SK-N-SH (cell line): ENCODE measurements around the gene MYLK2. TPM values are rescaled to one million over a fixed set of nuclear protein-coding genes. Genes with fewer than 3 reads are reported as not detected.

Source experiments
- CTCF ChIA-PET: fragments of 300-600, 350-600 bp; formaldehyde crosslinking; extraction: SDS; loops from one replicate; lab custom pipeline; 2021; lab: Yijun Ruan, JAX
- POLR2A ChIA-PET: fragments of 350-600 bp; sonication (Branson Sonifier 250); formaldehyde crosslinking; extraction: SDS; loops from one replicate; lab custom pipeline; 2020; ENCODE audit warnings: antibody characterized with exemption, inconsistent platforms; lab: Yijun Ruan, JAX
- DNase-seq: peaks from one replicate; pipeline ENCODE4 v3.0.0; 2012
- H2AFZ ChIP-seq: fragments of 200-600 bp; sonication (generic); 2 replicates; pipeline ENCODE4 v1.8.1; 2016; ENCODE audit warnings: antibody characterized with exemption, mild to moderate bottlenecking, low read depth
- H3F3A ChIP-seq: fragments of 200-600 bp; sonication (generic); replicated peaks from 2 replicates; pipeline ENCODE3; 2016; ENCODE audit warnings: antibody characterized with exemption, mild to moderate bottlenecking; ENCODE audit not compliant: insufficient read depth
- H3K27ac ChIP-seq, 2 experiments: fragments of 200-500 bp in 1 of 2; fragments of 200-600 bp in 1 of 2; sonication (Bioruptor generic) in 1 of 2; sonication (generic), shearing (Covaris generic) in 1 of 2; 2 replicates each; pipeline versions ENCODE4 v1.5.1 to v1.6.1; 2014 to 2016; ENCODE audit warnings: low read depth in 2 of 2, inconsistent platforms in 1 of 2, low read length in 1 of 2, mild to moderate bottlenecking in 1 of 2, mixed read lengths in 1 of 2
- H3K27me3 ChIP-seq: fragments of 200-600 bp; sonication (generic), shearing (Covaris generic); 2 replicates; pipeline ENCODE4 v1.6.1; 2016; ENCODE audit warnings: mixed run types; ENCODE audit not compliant: insufficient read depth
- H3K36me3 ChIP-seq, 2 experiments: fragments of 200-500 bp in 1 of 2; fragments of 200-600 bp in 1 of 2; sonication (Bioruptor generic) in 1 of 2; sonication (generic) in 1 of 2; replicated peaks in 1 of 2; 2 replicates each; pipeline versions ENCODE3 to v1.5.1; 2014 to 2016; ENCODE audit warnings: low read length in 1 of 2, mild to moderate bottlenecking in 1 of 2; ENCODE audit not compliant: insufficient read depth in 2 of 2, control insufficient read depth in 1 of 2
- H3K4me1 ChIP-seq, 2 experiments: fragments of 200-500 bp in 1 of 2; fragments of 200-600 bp in 1 of 2; sonication (Bioruptor generic) in 1 of 2; sonication (generic), shearing (Covaris generic) in 1 of 2; 2 replicates each; pipeline versions ENCODE4 v1.5.1 to v1.6.1; 2014 to 2016; ENCODE audit warnings: low read depth in 1 of 2, low read length in 1 of 2, mixed run types in 1 of 2; ENCODE audit not compliant: insufficient read depth in 2 of 2, control insufficient read depth in 1 of 2
- H3K4me2 ChIP-seq: fragments of 200-600 bp; sonication (generic), shearing (Covaris generic); 2 replicates; pipeline ENCODE4 v1.6.1; 2017; ENCODE audit warnings: mixed run types
- H3K4me3 ChIP-seq, 2 experiments: fragments of 200-500 bp in 1 of 2; fragments of 200-600 bp in 1 of 2; sonication (Bioruptor generic) in 1 of 2; sonication (generic), shearing (Covaris generic) in 1 of 2; 2 replicates each; pipeline versions ENCODE4 v1.5.1 to v1.8.1; 2014 to 2016; ENCODE audit warnings: low read depth in 2 of 2, inconsistent platforms in 1 of 2, low read length in 1 of 2, mild to moderate bottlenecking in 1 of 2, mixed read lengths in 1 of 2, moderate library complexity in 1 of 2
- H3K79me2 ChIP-seq: fragments of 200-600 bp; sonication (generic); 2 replicates; pipeline ENCODE4 v1.8.1; 2017; ENCODE audit warnings: mild to moderate bottlenecking; ENCODE audit not compliant: insufficient read depth
- H3K9ac ChIP-seq: fragments of 200-600 bp; sonication (generic); 2 replicates; pipeline ENCODE4 v1.6.1; 2017; ENCODE audit warnings: mixed run types
- H3K9me2 ChIP-seq: fragments of 200-600 bp; sonication (generic); 2 replicates; pipeline ENCODE4 v1.6.1; 2017; ENCODE audit warnings: mixed run types
- H3K9me3 ChIP-seq: fragments of 200-600 bp; sonication (generic); 2 replicates; pipeline ENCODE4 v1.6.1; 2017; ENCODE audit warnings: mixed run types, mild to moderate bottlenecking, moderate library complexity
- H4K20me1 ChIP-seq: fragments of 200-600 bp; sonication (generic); 2 replicates; pipeline ENCODE4 v1.6.1; 2017; ENCODE audit warnings: mild to moderate bottlenecking, mixed run types; ENCODE audit not compliant: insufficient read depth
- CTCF ChIP-seq: fragments of 200-600 bp; sonication (generic); IDR thresholded peaks from 2 replicates; pipeline ENCODE4 v1.6.1; 2017; ENCODE audit warnings: antibody characterized with exemption, mild to moderate bottlenecking, moderate library complexity
- EZH2phosphoT487 ChIP-seq: fragments of 200-600 bp; sonication (generic); IDR thresholded peaks from 2 replicates; pipeline ENCODE4 v1.6.1; 2017; ENCODE audit warnings: low read depth, mixed run types, mild to moderate bottlenecking, antibody characterized with exemption, moderate library complexity, borderline replicate concordance
- FOSL2 ChIP-seq: IDR thresholded peaks from 2 replicates; pipeline ENCODE4 v1.4.0; 2012; ENCODE audit warnings: low read depth, mild to moderate bottlenecking, moderate library complexity, borderline replicate concordance
- FOXJ3 ChIP-seq: sonication (generic); formaldehyde crosslinking; IDR thresholded peaks from 2 replicates; pipeline ENCODE4 v1.5.1; 2020; ENCODE audit warnings: mild to moderate bottlenecking, missing genetic modification reagents
- GABPA ChIP-seq: IDR thresholded peaks from 2 replicates; pipeline ENCODE4 v1.4.0; 2012; ENCODE audit warnings: low read depth, mild to moderate bottlenecking
- GATA2 ChIP-seq: sonication (generic); formaldehyde crosslinking; IDR thresholded peaks from 2 replicates; pipeline ENCODE4 v1.5.0; 2020; ENCODE audit warnings: mild to moderate bottlenecking, missing genetic modification reagents
- IRF3 ChIP-seq: fragments of 150-350 bp; IDR thresholded peaks from 2 replicates; pipeline ENCODE4 v1.6.1; 2016; ENCODE audit warnings: mild to moderate bottlenecking, low read depth, low read length
- RCOR1 ChIP-seq: fragments of 150-350 bp; IDR thresholded peaks from 2 replicates; pipeline ENCODE4 v1.6.1; 2017; ENCODE audit warnings: antibody characterized with exemption, low read length
- SIN3A ChIP-seq: IDR thresholded peaks from 2 replicates; pipeline ENCODE4 v1.6.1; 2012; ENCODE audit warnings: low read depth, mild to moderate bottlenecking, low read length, moderate library complexity, borderline replicate concordance
- TAF1 ChIP-seq: IDR thresholded peaks from 2 replicates; pipeline ENCODE4 v1.6.1; 2012; ENCODE audit warnings: low read depth, mild to moderate bottlenecking, low read length, moderate library complexity, borderline replicate concordance
- TEAD4 ChIP-seq: IDR thresholded peaks from 2 replicates; pipeline ENCODE4 v1.4.0; 2012; ENCODE audit warnings: mild to moderate bottlenecking, borderline replicate concordance; ENCODE audit not compliant: insufficient read depth
- YY1 ChIP-seq: IDR thresholded peaks from 2 replicates; pipeline ENCODE4 v1.4.0; 2012; ENCODE audit warnings: low read depth, mild to moderate bottlenecking
- ZBTB33 ChIP-seq: IDR thresholded peaks from 2 replicates; pipeline ENCODE4 v1.4.0; 2012; ENCODE audit warnings: low read depth, borderline replicate concordance
- WGBS: methylation state at CpG from one replicate; pipeline ENCODE4 v1.1.6; 2017; ENCODE audit warnings: low lambda C conversion rate; 5-methylcytosine and 5-hydroxymethylcytosine counted together
- polyA plus RNA-seq, 3 experiments: library from polyadenylated mRNA; depleted of rRNA; stranded (reverse); fragments of >200 nt; gene quantifications; 2 replicates each; pipeline ENCODE4 v1.2.3, GENCODE V29; 2012

The MYLK2 gene
- polyA plus RNA-seq, 1 of the 3 experiments (the other 2 are of a cell fraction), result 0.21 TPM

DNA sequence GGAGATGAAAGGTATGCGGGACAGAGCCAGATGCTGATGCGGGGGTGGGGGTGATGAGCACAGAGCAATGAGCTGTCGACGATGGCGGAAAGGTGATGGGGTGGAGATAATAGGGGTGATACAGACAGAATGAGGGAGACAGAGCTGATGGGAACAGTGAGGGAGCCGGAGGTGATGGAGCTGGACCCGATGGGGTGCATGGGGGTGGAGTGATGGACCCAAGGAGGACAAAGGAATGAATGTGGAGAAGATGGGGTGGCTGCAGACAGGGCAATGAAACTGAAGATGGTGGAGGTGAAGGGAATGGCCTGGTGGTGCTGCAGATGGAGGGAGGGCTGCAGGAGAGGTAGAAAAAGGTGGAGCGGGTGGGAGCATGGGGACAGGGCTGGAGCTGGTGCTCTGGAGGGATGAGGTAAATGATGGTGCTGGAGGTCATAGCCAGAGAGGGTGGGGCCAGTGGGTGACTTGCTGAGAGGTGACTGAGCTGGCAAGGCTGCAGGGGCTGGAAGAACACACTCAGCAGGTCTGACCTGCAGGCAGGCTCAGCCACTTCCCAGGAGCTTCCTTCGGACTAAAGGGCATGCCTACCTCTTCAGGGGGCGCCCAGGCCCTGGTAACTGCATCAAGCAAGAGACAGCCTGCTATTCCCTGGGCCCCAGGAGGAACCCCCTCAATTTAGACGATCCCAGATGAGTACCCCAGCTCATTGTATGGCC, 32.2 kb downstream of the MYLK2 start:
- H3K27ac ChIP-seq, result no peak overlapping the region
- WGBS, result 69% methylated on average over 10 of the region's 11 CpGs
- H3K4me3 ChIP-seq, result no peak overlapping the region
- no peaks in the 10 kb centered on the region for H3K9me2 ChIP-seq
- TF ChIP-seq EZH2phosphoT487 (no peak), FOSL2 (no peak), TAF1 (no peak), FOXJ3 (CRISPR knock-in tag) (no peak), SIN3A (no peak), RCOR1 (no peak), TEAD4 (no peak), IRF3 (no peak), GABPA (no peak), GATA2 (CRISPR knock-in tag) (no peak), ZBTB33 (no peak), CTCF (no peak), YY1 (no peak)
- POLR2A ChIA-PET, result interaction anchor here (0.9 to 1.0 kb wide), 2 partner anchors 9 to 17 kb away, joined by 3 to 4 read pairs; no protein-coding TSS in a partner anchor
- no peaks in the 10 kb centered on the region for H3K79me2 ChIP-seq
- H3F3A ChIP-seq, result no peaks in the 10 kb centered on the region
- no peaks in the 10 kb centered on the region for H3K36me3 ChIP-seq
- no peaks in the 10 kb centered on the region for H3K9me3 ChIP-seq
- no peaks in the 10 kb centered on the region; a peak in 1 of 4 replicates for H3K4me1 ChIP-seq
- CTCF ChIA-PET, result interaction anchor here (0.6 to 8.1 kb wide), 20 partner anchors 9 to 292 kb away, joined by 3 to 170 read pairs (median 14); partner anchors contain the start of genes PDRG1 and XKR7
- no peak overlapping the region for H2AFZ ChIP-seq
- no peak overlapping the region for H3K4me2 ChIP-seq
- H4K20me1 ChIP-seq, result no peaks in the 10 kb centered on the region
- H3K9ac ChIP-seq, result no peak overlapping the region
- peaks cover 11% of the 10 kb centered on the region; the same call in 1 of the 2 replicates for H3K27me3 ChIP-seq
- no peak for DNase-seq
